GM21528 (cell line): ENCODE results near the gene RNASE9.
"Not testable (repeated sequence)": the region's sequence is repeated elsewhere in the genome, so short reads cannot be mapped to it uniquely, and the experiment has no call there.

Experiments used
- ATAC-seq: cut with Tn5 transposase; IDR thresholded peaks from one replicate; pipeline ENCODE4 v1.9.1; 2021; ENCODE audit warnings: mild to moderate bottlenecking, moderate library complexity; ENCODE audit not compliant: unreplicated experiment, low FRiP score

RNASE9 gene

DNA sequence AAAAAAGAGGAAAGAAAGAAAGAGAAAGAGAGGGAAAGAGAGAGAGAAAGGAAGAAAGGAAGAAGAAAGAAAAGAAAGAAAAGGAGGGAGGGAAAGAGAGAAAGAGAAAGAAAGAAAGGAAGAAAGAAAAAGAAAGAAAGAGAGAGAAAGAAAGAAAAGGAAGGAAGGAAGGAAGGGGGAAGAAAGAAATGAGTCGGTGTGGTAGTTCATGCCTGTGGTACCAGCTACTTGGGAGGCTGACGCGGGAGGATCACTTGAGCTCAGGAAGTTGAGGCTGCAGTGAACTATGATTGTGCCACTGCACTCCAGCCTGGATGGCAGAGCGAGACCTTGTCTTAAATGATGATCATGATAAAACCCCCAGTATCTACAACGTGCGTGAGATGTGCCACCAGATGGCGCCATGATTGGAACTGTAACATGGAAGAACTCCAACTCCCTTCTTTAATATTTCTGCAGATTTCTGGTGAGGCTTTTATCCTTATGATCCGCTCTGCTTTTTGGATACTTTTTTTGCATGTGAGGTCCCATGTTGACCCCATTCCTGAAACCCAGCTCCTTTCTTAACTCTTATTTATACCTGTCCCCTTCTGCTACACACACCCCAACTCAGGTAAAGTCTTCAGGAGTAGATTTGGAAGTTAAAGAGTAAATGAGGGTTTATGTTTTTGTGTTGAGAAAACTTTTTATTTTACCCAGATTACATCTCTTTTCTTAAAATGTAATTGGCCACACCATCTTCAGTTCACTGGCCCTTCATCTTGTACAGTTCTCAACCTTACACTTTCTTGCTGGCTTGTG is 29.9 kb downstream of the RNASE9 start:
- ATAC-seq = no peak

- ATAC-seq = no peak
These were observed 31.0 kb downstream of the RNASE9 start for GRCh38 chr14:20529806-20530205.

DNA sequence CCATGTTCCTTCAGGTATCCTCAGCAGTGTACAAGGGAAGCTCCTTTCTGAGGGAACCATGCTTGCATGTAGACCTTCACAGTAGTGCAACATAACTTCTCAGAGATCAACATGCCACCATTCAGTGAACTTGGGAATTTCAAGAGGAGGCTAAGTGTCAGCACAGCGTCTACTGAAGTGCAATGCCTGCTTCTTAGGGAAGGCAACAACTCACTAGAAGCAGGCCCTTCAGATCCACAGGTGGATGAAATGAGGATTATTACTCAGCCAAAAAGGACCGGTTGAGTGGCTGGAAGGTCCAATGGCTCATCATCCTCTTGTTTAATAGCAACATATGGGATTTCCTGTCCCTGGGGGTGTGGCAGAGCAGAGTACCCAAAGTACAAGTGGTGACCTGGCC is 36.8 kb downstream of the RNASE9 start:
- ATAC-seq = no peak

- ATAC-seq = no peak
These were observed 38.5 kb downstream of the RNASE9 start for GRCh38 chr14:20522332-20522731.

- ATAC-seq = no peak
These were observed 43.9 kb downstream of the RNASE9 start for GRCh38 chr14:20516921-20517320.

DNA sequence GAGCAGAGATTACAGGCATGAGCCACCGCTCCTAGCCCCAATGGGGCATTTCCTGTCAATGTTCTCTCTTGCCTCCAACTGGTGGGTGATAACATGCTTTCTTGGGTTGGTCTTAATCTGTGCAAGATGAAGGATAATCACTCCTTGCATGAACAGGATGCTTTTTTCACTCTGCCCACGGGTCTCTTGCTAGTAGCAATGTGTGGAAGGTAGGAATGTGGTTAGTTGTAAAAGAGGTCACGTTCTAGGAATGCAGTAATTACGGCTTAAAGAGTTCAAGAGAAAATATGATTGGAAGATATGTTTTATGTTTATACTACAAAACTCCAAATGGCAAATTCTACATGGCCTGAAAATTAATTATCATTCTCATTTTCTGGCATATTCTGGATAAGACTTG is 45.0 kb downstream of the RNASE9 start:
- no peak for ATAC-seq

DNA sequence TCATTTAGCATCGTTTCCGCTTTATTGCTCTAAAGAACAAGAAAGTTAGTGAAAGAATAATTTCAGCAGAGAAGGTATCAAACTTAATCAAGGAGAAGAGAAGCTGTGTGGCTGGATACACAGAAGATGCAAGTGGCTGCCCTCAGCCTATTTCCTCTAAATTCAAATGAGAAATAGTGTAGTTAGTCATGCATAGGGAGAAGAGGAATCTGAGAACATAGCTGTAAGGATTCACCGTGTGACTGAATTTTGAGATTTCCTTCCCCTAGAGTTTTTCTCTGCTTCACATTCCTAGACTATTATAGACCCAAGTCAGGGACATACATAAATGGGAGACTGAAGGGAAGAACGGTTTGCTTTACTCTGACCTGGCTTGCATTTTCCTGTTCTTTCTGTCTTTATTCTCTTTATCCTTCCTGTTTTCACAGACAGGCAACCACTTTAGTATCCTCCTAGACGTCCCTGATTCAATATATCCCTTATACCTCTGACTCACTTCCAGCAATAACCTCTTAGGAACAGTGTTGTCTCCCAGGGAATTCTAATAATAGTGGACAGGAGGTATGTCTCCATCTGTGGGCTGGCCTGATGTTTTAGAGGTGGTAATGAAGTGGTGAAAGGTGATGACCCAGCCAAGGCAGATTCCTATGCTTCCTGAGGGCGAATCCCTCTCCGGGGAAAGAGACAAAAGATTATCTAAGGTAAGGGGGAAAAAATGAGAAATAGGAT is 48.5 kb downstream of the RNASE9 start:
- no peak for ATAC-seq

- no peak for ATAC-seq
These were observed 52.5 kb downstream of the RNASE9 start for GRCh38 chr14:20508367-20508766.

GRCh38 chr14:20507537-20507936 is 53.3 kb downstream of the RNASE9 start:
- not testable (repeated sequence) for ATAC-seq

- ATAC-seq = not testable (repeated sequence)
These were observed 54.1 kb downstream of the RNASE9 start for GRCh38 chr14:20506752-20507151.

- ATAC-seq = not testable (repeated sequence)
These were observed 54.6 kb downstream of the RNASE9 start for GRCh38 chr14:20506276-20506675.
